ENCODE data around the gene ADARB2.

ADARB2 gene

DNA sequence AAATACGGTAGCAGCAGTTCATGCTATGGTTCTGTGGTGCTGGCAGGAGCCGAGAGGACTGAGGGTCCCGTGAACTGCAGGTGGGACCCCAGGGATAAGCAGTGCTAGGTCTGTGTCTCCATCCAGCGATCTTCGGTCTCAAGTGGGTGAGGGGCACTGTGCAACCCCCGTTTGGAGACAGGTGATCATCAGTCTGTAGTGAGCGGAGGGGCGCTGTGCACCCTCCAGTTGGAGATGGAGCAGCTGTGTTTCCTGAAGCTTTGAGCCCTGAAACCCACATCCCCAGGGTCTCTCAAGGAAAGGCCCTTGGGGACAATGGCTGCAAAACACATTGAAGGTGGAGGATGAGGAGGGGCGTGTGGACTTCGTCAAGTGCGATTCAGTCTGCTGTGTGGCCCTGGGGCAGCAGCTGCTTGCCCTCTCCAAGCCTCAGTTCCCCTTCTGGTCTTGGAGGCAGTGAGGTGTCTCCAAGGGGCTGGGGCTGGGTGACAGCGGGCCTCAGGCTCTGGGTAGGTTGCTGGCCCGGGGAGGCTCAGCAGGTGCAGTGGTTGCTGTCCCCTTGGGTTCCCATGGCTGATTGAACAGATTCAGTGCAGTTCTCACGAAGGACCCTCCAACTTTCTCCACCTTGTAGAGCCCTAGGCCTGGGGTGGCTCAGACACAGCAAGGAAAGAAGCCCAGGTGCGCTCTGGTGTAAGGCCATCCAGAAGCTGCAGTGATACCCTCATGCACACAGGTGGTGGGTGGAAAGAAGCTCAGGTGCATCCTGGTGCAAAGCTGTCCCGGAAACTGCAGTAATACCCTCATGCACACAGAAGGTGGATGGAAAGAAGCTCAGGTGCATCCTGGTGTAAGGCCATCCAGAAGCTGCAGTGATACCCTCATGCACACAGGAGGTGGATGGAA is 160.6 kb downstream of the ADARB2 start:
- TF ChIP-seq FOXA1 (IDR thresholded peaks at IDR 0.05) (no peak), LEF1 (IDR thresholded peaks at IDR 0.05; ENCODE audit: borderline replicate concordance) (no peak), ARNT (IDR thresholded peaks at IDR 0.05) (no peak), PKNOX1 (IDR thresholded peaks at IDR 0.05) (no peak), ELF4 (IDR thresholded peaks at IDR 0.05) (no peak), ZNF384 (IDR thresholded peaks at IDR 0.05) (no peak), BHLHE40 (IDR thresholded peaks at IDR 0.05; ENCODE audit: borderline replicate concordance) (no peak), SUZ12 (IDR thresholded peaks at IDR 0.05) (no peak), L3MBTL2 (conservative IDR thresholded peaks at IDR 0.05) (no peak), FOXM1 (IDR thresholded peaks at IDR 0.05; ENCODE audit: borderline replicate concordance) (no peak), CTBP1 (IDR thresholded peaks at IDR 0.05; ENCODE audit: borderline replicate concordance) (no peak), SP1 (IDR thresholded peaks at IDR 0.05) (no peak), HDGF (IDR thresholded peaks at IDR 0.05; ENCODE audit: borderline replicate concordance) (no peak), NFRKB (IDR thresholded peaks at IDR 0.05) (no peak), TARDBP (IDR thresholded peaks at IDR 0.05) (no peak), FOXK2 (IDR thresholded peaks at IDR 0.05) (no peak)
- ChIA-PET CTCF (no interaction called here), POLR2A (no interaction called here)
- no peak for DNase-seq (ENCODE audit: extremely low spot score)

GRCh38 chr10:1575481-1576244 is 161.7 kb downstream of the ADARB2 start:
- TF ChIP-seq LEF1 (IDR thresholded peaks at IDR 0.05; ENCODE audit: borderline replicate concordance) (no peak), BHLHE40 (IDR thresholded peaks at IDR 0.05; ENCODE audit: borderline replicate concordance) (no peak), TARDBP (IDR thresholded peaks at IDR 0.05) (no peak), FOXM1 (IDR thresholded peaks at IDR 0.05; ENCODE audit: borderline replicate concordance) (no peak), HDGF (IDR thresholded peaks at IDR 0.05; ENCODE audit: borderline replicate concordance) (no peak), NFRKB (IDR thresholded peaks at IDR 0.05) (no peak), L3MBTL2 (conservative IDR thresholded peaks at IDR 0.05) (no peak), ELF4 (IDR thresholded peaks at IDR 0.05) (no peak)
- DNase-seq (ENCODE audit: extremely low spot score) = no peak
- POLR2A ChIA-PET = no interaction called here
- CTCF ChIA-PET = no interaction called here

DNA sequence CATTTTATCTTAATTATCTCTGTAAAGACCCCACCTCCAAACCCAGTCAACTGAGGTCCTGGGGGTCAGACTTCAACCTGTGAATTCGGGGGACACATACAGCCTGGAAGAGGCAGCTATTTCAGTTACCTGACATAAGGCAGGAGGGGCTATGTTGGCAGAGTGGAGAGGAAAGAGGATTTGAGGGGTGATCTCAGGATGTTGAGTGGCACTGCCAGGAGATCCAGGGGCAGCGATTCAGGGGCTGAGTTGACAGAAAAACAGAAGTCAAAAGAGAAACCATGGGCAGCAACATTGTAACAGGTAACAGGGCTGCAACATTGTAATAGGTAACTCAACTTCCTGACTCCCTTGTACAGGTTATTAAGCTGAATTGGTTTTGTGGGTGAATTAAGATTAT is 162.6 kb downstream of the ADARB2 start:
- CTCF ChIA-PET = no interaction called here
- TF ChIP-seq ZNF384 (IDR thresholded peaks at IDR 0.05) (no peak), FOXK2 (IDR thresholded peaks at IDR 0.05) (no peak), NFRKB (IDR thresholded peaks at IDR 0.05) (no peak), ARNT (IDR thresholded peaks at IDR 0.05) (no peak), CTBP1 (IDR thresholded peaks at IDR 0.05; ENCODE audit: borderline replicate concordance) (no peak), PKNOX1 (IDR thresholded peaks at IDR 0.05) (no peak), L3MBTL2 (conservative IDR thresholded peaks at IDR 0.05) (no peak), TARDBP (IDR thresholded peaks at IDR 0.05) (no peak), SUZ12 (IDR thresholded peaks at IDR 0.05) (no peak), LEF1 (IDR thresholded peaks at IDR 0.05; ENCODE audit: borderline replicate concordance) (no peak), HDGF (IDR thresholded peaks at IDR 0.05; ENCODE audit: borderline replicate concordance) (no peak), BHLHE40 (IDR thresholded peaks at IDR 0.05; ENCODE audit: borderline replicate concordance) (no peak), SP1 (IDR thresholded peaks at IDR 0.05) (no peak), FOXM1 (IDR thresholded peaks at IDR 0.05; ENCODE audit: borderline replicate concordance) (no peak), ELF4 (IDR thresholded peaks at IDR 0.05) (no peak), FOXA1 (IDR thresholded peaks at IDR 0.05) (no peak)
- no peak for DNase-seq (ENCODE audit: extremely low spot score)
- POLR2A ChIA-PET = no interaction called here

GRCh38 chr10:1573981-1574380 is 163.3 kb downstream of the ADARB2 start:
- TF ChIP-seq FOXM1 (IDR thresholded peaks at IDR 0.05; ENCODE audit: borderline replicate concordance) = no peak
- POLR2A ChIA-PET = no interaction called here
- CTCF ChIA-PET = no interaction called here

DNA sequence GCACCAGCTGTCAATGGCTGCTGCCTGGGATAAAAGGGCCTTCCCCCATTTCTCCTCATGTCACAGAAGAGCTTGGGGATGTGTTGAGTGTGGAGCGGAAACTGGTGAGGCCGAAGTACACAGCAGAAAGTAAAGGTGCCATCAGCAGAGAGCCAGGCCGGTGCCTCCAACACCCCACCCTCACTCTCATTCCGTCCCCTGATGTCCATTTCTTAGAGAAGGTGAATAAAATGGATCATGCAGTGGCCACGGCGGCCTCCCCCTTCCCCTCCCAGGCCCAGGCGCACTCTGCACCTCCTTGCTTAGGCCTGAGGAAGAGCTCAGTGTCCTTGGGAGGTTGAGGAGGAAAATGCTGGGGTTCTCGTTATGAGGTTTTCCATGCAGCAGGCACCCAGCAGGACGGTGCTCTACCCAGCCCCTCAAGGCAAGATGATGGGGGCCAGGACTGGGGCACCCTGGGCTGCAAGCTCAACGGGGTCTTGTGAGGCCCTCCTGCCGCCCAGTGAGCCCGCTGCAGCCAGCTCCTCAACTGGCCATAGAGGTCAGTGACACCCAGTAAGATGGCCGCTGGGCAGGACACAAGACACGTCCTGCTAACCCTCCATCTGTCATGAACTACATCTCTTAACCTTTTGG is 163.9 kb downstream of the ADARB2 start:
- POLR2A ChIA-PET = no interaction called here
- TF ChIP-seq NFRKB (IDR thresholded peaks at IDR 0.05) (no peak), FOXA1 (IDR thresholded peaks at IDR 0.05) (no peak), TARDBP (IDR thresholded peaks at IDR 0.05) (no peak), HDGF (IDR thresholded peaks at IDR 0.05; ENCODE audit: borderline replicate concordance) (no peak), FOXK2 (IDR thresholded peaks at IDR 0.05) (no peak), L3MBTL2 (conservative IDR thresholded peaks at IDR 0.05) (no peak), BHLHE40 (IDR thresholded peaks at IDR 0.05; ENCODE audit: borderline replicate concordance) (no peak), LEF1 (IDR thresholded peaks at IDR 0.05; ENCODE audit: borderline replicate concordance) (no peak), CTBP1 (IDR thresholded peaks at IDR 0.05; ENCODE audit: borderline replicate concordance) (no peak), ARNT (IDR thresholded peaks at IDR 0.05) (no peak), ZNF384 (IDR thresholded peaks at IDR 0.05) (no peak), SP1 (IDR thresholded peaks at IDR 0.05) (no peak), ELF4 (IDR thresholded peaks at IDR 0.05) (no peak), PKNOX1 (IDR thresholded peaks at IDR 0.05) (no peak), SUZ12 (IDR thresholded peaks at IDR 0.05) (no peak), FOXM1 (IDR thresholded peaks at IDR 0.05; ENCODE audit: borderline replicate concordance) (no peak)
- DNase-seq (ENCODE audit: extremely low spot score) = no peak
- CTCF ChIA-PET = no interaction called here

More at GRCh38 chr10:1573981-1574380, 163.3 kb downstream of the ADARB2 start:
- DNase-seq (ENCODE audit: extremely low spot score) = no peak

Measured in HEK293T (cell line).